ENCODE data around the gene PPP1R37. TPM values are rescaled to one million over a fixed set of nuclear protein-coding genes. Genes with fewer than 3 reads are reported as not detected.

PPP1R37 gene
- total RNA-seq, 4 donors from 2014 or later = 13.6 to 23.7 (median 19.4) TPM

DNA sequence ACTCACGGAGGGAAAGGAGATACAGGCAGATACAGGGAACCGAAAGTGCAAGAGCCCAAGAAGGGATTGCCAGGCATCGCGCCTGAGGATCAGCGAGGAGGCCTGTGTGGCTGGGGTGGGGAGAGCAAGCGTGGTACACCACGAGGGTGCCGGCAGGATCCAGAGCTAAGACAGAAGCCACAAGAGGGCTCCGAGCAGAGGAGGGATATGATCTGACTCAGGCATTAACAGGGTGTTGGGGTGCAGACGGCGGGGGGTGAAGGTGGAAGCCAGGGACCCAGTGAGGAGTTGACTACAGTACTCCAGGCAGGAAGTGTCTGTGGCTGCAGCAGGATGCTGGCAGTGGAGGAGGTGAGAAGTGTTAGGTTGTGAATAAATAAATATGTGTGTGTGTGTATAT, 5.4 kb upstream of the PPP1R37 start:
- TF ChIP-seq, protein P1, sequence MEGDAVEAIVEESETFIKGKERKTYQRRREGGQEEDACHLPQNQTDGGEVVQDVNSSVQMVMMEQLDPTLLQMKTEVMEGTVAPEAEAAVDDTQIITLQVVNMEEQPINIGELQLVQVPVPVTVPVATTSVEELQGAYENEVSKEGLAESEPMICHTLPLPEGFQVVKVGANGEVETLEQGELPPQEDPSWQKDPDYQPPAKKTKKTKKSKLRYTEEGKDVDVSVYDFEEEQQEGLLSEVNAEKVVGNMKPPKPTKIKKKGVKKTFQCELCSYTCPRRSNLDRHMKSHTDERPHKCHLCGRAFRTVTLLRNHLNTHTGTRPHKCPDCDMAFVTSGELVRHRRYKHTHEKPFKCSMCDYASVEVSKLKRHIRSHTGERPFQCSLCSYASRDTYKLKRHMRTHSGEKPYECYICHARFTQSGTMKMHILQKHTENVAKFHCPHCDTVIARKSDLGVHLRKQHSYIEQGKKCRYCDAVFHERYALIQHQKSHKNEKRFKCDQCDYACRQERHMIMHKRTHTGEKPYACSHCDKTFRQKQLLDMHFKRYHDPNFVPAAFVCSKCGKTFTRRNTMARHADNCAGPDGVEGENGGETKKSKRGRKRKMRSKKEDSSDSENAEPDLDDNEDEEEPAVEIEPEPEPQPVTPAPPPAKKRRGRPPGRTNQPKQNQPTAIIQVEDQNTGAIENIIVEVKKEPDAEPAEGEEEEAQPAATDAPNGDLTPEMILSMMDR (IDR thresholded peaks at IDR 0.05) = no peak
- DNase-seq (ENCODE audit: low spot score) = no peak
- no peak for ATAC-seq (ENCODE audit: low FRiP score)

DNA sequence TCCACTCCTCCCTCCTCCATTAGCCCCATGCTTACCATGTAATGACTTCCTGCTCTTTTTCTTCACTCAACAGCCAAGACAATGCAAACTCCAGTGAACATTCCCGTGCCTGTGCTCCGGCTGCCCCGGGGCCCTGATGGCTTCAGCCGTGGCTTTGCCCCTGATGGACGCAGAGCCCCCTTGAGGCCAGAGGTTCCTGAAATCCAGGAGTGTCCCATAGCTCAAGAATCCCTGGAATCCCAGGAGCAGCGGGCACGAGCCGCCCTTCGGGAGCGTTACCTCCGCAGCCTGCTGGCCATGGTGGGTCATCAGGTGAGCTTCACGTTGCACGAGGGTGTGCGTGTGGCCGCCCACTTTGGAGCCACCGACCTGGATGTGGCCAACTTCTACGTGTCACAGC, 2.9 kb upstream of the PPP1R37 start:
- DNase-seq (ENCODE audit: low spot score) = no peak
- ATAC-seq (ENCODE audit: low FRiP score) = no peak
- TF ChIP-seq, protein P1 (IDR thresholded peaks at IDR 0.05) = no peak

DNA sequence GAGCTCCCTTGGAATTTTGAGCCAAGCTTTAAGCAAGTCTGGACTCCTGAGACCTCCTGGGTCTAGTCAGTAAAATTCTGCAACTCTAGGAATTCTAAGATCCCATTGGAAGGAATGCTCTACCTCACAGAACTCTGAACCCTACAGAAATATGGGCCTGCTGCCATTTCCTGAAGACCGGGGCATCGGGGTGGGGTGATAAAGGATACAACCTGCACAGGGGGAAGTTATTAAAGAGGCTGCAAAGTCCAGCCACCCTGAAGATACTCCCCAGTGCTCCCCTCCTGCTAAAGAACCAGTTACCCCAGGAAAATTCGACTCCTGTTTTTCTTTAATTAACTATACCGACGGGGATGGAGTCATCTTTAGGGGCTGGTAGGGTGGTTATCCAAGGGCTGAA, 2.4 kb upstream of the PPP1R37 start:
- TF ChIP-seq, protein P1 (IDR thresholded peaks at IDR 0.05) = no peak
- DNase-seq (ENCODE audit: low spot score) (no peak), ATAC-seq (ENCODE audit: low FRiP score) (no peak)

DNA sequence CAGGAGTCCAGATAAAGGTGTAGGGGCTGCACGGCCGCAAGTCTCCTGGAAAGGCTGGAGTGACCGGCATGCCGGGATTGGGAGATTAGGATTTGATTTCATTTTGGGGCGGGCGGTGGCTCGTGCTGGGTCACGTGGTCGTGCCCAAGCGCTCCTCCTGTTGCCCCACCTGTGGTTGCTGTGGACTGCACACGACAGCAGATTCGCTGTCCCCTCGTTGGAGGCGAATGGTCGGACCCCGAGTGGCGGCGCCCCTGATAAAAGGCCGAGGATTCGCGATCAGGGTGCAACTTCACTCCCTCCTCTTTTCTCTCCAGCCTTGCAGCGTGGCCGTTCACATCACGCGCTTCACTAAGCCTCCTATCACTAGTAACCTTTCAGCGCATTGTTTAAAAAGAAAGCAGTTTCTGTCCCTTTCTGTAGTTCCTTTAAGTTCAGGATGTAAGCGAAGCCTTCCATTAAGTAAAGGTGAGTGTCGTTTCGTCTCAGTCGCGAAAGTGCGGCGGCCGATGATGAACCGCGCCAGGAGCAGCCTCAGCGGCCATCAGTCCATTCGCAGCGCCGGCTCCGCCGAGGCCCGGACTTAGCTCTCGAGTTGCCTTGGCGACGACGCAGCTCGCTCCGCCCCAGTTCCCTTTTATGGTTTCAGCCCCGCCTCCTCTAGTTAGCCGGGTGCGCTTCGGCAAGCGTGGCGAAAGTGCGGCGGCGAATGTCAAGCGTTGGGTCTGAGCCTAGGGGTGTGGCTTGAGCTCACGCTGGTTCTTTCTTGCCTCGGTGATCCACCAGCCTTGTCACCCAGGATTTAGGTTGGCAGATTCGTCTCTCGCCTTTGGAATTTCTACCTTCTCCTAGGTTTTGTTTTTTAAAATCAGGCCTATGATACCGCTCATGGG, 1.7 kb upstream of the PPP1R37 start:
- DNase-seq (ENCODE audit: low spot score) (peak; percentile 94), ATAC-seq (ENCODE audit: low FRiP score) (peak; percentile 89)
- TF ChIP-seq, protein P1 (IDR thresholded peaks at IDR 0.05) = no peak

DNA sequence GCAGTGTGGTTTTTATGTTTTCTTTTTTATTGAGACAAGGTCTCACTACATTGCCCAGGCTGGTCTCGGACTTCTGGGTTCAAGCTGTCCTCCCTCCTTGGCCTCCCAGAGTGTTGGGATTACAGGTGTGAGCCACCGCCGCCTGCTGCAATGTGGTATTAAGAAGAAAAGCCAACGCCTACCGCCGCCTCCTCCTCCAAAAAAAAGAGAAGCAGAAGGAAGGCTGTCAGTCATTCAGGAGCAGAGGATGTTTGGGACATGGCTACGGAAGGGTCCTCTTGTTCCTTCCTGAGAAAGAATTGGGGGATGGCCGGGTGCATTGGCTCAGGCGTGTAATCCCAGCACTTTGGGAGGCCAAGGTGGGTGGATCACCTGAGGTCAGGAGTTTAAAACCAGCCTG, 1.2 kb downstream of the PPP1R37 start:
- ATAC-seq (ENCODE audit: low FRiP score) (no peak), DNase-seq (ENCODE audit: low spot score) (no peak)
- TF ChIP-seq, protein P1 (IDR thresholded peaks at IDR 0.05) = no peak

DNA sequence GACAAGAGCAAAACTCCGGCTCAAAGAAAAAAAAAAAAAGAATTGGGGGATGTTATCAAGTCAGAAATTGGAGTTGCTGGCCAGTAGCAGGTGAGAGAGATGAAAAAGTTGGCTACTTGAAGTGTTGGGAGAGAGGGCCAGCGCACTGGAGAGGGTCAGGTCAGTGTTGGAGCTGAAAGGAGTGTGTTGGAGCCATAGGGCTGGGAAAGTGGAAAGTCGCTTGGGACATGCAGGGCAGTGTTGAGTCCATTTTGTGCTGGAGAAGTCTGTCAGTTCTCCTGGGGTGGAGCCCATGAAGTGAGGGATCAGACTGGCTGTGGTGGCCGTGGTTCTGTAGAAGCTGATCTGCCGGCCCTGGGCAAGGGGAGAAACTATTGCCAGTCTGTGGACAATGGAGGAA, 1.7 kb downstream of the PPP1R37 start:
- ATAC-seq (ENCODE audit: low FRiP score) = no peak
- no peak for DNase-seq (ENCODE audit: low spot score)
- TF ChIP-seq, protein P1 (IDR thresholded peaks at IDR 0.05) = no peak

Measured in omental fat pad (tissue), 4 donors.